ENCODE data around the gene SHC4. TPM values are rescaled to one million over a fixed set of nuclear protein-coding genes. Genes with fewer than 3 reads are reported as not detected.

Gene SHC4
- total and polyA plus RNA-seq, 9 of the 15 experiments (the other 6 are each of a cell fraction or from before 2014, with no cell fraction given), result 0.43 to 1.2 (median 0.67) TPM

- no peak for TF ChIP-seq UBTF (IDR thresholded peaks at IDR 0.05; ENCODE audit: borderline replicate concordance in 1 of 2, low read depth in 2 of 2, low read length in 2 of 2)
- no peak for TF ChIP-seq NFYB (IDR thresholded peaks at IDR 0.05; ENCODE audit: extremely low read depth, insufficient read length)
These were observed 58.5 kb downstream of the SHC4 start (continued) for GRCh38 chr15:48905216-48905615.

- no TSS peak for BruUV-seq (replicated peaks)
These were observed 59.0 kb downstream of the SHC4 start for GRCh38 chr15:48904758-48905157.

More at GRCh38 chr15:48904758-48905157, 59.0 kb downstream of the SHC4 start:
- H4K20me1 ChIP-seq (replicated peaks; ENCODE audit: control insufficient read depth, insufficient read depth, low read length), result no peaks in the 10 kb centered on the region
- intact Hi-C loops (cut with micrococcal nuclease), result no loop called here
- no peaks in the 10 kb centered on the region for H3K36me3 ChIP-seq (ENCODE audit: control insufficient read depth, insufficient read depth, low read length)
- H3K9me3 ChIP-seq (replicated peaks; ENCODE audit: control insufficient read depth, insufficient read depth, low read depth, low read length), result no peaks in the 10 kb centered on the region
- no peak for ATAC-seq
- no peak overlapping the region for H3K4me2 ChIP-seq (ENCODE audit: insufficient read depth, low read length)
- no peak overlapping the region for H3K27ac ChIP-seq (ENCODE audit: extremely low read depth, low read depth, low read length)
- in situ Hi-C loops (cut with MboI), result no loop called here
- H3K9ac ChIP-seq (ENCODE audit: insufficient read depth in 1 of 2, low read depth in 2 of 2, low read length in 2 of 2), result no peak overlapping the region
- no peak for FAIRE-seq
- H3K27me3 ChIP-seq (ENCODE audit: control insufficient read depth in 2 of 2, insufficient read depth in 2 of 2, low read length in 2 of 2), result no peaks in the 10 kb centered on the region
- no peaks in the 10 kb centered on the region for H3K9me1 ChIP-seq (ENCODE audit: control insufficient read depth, insufficient read depth, low read length)
- H3K79me2 ChIP-seq (ENCODE audit: control insufficient read depth, insufficient read depth, low read length), result no peaks in the 10 kb centered on the region
- CTCF ChIA-PET (ENCODE audit: low intra/inter-chr PET ratio), result no interaction called here
- no peak for DNase-seq (ENCODE audit: extremely low read depth in 1 of 4, low spot score in 3 of 4)
- H3K4me1 ChIP-seq (replicated peaks in 1 of 2; ENCODE audit: control insufficient read depth in 2 of 2, insufficient read depth in 2 of 2, low read length in 2 of 2), result no peaks in the 10 kb centered on the region
- WGBS (ENCODE audit: insufficient coverage, low coverage, missing lambda C conversion rate), result 36% methylated on average over 4 of the region's 4 CpGs
- TF ChIP-seq ATF7 (IDR thresholded peaks at IDR 0.05) (no peak), MCM3 (IDR thresholded peaks at IDR 0.05) (0 out of 2 replicates have a peak, but pooled peaks have one; percentile 76), NFIC (IDR thresholded peaks at IDR 0.05) (peak; percentile 52; the same call in 1 of the 2 replicates)
- H2AFZ ChIP-seq (ENCODE audit: low read depth, low read length), result no peak overlapping the region
- POLR2A ChIA-PET, result interaction anchor here (0.7 to 1.1 kb wide), 3 partner anchors 8 to 234 kb away, joined by 3 to 4 read pairs (median 3); no protein-coding TSS in a partner anchor
- no peak overlapping the region for H3K4me3 ChIP-seq

Data from K562 (cell line).